ENCODE results near the gene FRAS1. TPM values are rescaled to one million over a fixed set of nuclear protein-coding genes. Genes with fewer than 3 reads are reported as not detected.

FRAS1 gene
- total RNA-seq, 6 experiments from 2014 or later, result 0.12 to 1.5 (median 0.45) TPM

GRCh38 chr4:78345237-78345636 is 288.1 kb downstream of the FRAS1 start:
- Histone ChIP-seq H3K9me3 (no peaks in the 10 kb centered on the region), H3K4me1 (no peaks in the 10 kb centered on the region), H3K4me3 (no peak overlapping the region), H3K27me3 (no peaks in the 10 kb centered on the region), H3K27ac (no peak overlapping the region), H3K36me3 (no peaks in the 10 kb centered on the region)
- ATAC-seq (no peak), DNase-seq (no peak)
- intact Hi-C loops (cut with DNase I), result no loop called here
- no peak for TF ChIP-seq POLR2A (IDR thresholded peaks at IDR 0.05)
- no peak for TF ChIP-seq CTCF (IDR thresholded peaks at IDR 0.05)
- WGBS (ENCODE audit: insufficient coverage, low coverage, low lambda C conversion rate, missing lambda C conversion rate), result 43% methylated on average over 2 of the region's 2 CpGs

GRCh38 chr4:78346222-78346621 is 289.1 kb downstream of the FRAS1 start:
- intact Hi-C loops (cut with DNase I), result no loop called here
- 62% methylated on average over 5 of the region's 5 CpGs for WGBS (ENCODE audit: insufficient coverage, low coverage, low lambda C conversion rate, missing lambda C conversion rate)
- Histone ChIP-seq H3K27ac (no peak overlapping the region), H3K9me3 (no peaks in the 10 kb centered on the region), H3K27me3 (no peaks in the 10 kb centered on the region), H3K4me1 (no peaks in the 10 kb centered on the region), H3K36me3 (no peaks in the 10 kb centered on the region), H3K4me3 (no peak overlapping the region)
- TF ChIP-seq POLR2A (IDR thresholded peaks at IDR 0.05), result no peak
- DNase-seq (no peak), ATAC-seq (no peak)

GRCh38 chr4:78347527-78347926 is 290.4 kb downstream of the FRAS1 start:
- Histone ChIP-seq H3K4me1 (no peaks in the 10 kb centered on the region), H3K9me3 (no peaks in the 10 kb centered on the region), H3K4me3 (no peak overlapping the region), H3K27me3 (no peaks in the 10 kb centered on the region), H3K27ac (no peak overlapping the region), H3K36me3 (no peaks in the 10 kb centered on the region)
- WGBS (ENCODE audit: insufficient coverage, low coverage, low lambda C conversion rate, missing lambda C conversion rate), result 66% methylated on average over 3 of the region's 3 CpGs
- ATAC-seq, result no peak
- no peak for DNase-seq
- TF ChIP-seq POLR2A (IDR thresholded peaks at IDR 0.05) (no peak), CTCF (IDR thresholded peaks at IDR 0.05) (no peak)
- intact Hi-C loops (cut with DNase I), result no loop called here

GRCh38 chr4:78353921-78354320 is 296.8 kb downstream of the FRAS1 start:
- Histone ChIP-seq H3K4me3 (no peak overlapping the region), H3K36me3 (no peaks in the 10 kb centered on the region), H3K27ac (no peak overlapping the region), H3K27me3 (no peaks in the 10 kb centered on the region), H3K9me3 (no peaks in the 10 kb centered on the region), H3K4me1 (no peaks in the 10 kb centered on the region)
- TF ChIP-seq CTCF (IDR thresholded peaks at IDR 0.05), result no peak
- ATAC-seq, result no peak
- intact Hi-C loops (cut with DNase I), result no loop called here
- no peak for DNase-seq
- WGBS (ENCODE audit: insufficient coverage, low coverage, low lambda C conversion rate, missing lambda C conversion rate), result 76% methylated on average over 5 of the region's 6 CpGs

- Histone ChIP-seq H3K4me1 (no peaks in the 10 kb centered on the region), H3K27ac (no peak overlapping the region), H3K9me3 (no peaks in the 10 kb centered on the region), H3K27me3 (no peaks in the 10 kb centered on the region), H3K36me3 (no peaks in the 10 kb centered on the region), H3K4me3 (no peak overlapping the region)
- DNase-seq (no peak), ATAC-seq (no peak)
- TF ChIP-seq POLR2A (IDR thresholded peaks at IDR 0.05) (no peak), CTCF (IDR thresholded peaks at IDR 0.05) (no peak)
- 41% methylated on average over 4 of the region's 4 CpGs for WGBS (ENCODE audit: insufficient coverage, low coverage, low lambda C conversion rate, missing lambda C conversion rate)
- intact Hi-C loops (cut with DNase I), result no loop called here
Measured at GRCh38 chr4:78354782-78355181, 297.7 kb downstream of the FRAS1 start.

Data from right lobe of liver (tissue), 6 donors.